Activated T-cell treated with anti-CD3 and anti-CD28 coated beads, Interleukin-2, amount 50 U/mL, for 24 hours (primary cell): ENCODE data around the gene HHLA2.
A peak's percentile ranks its signal among the peaks of the same experiment; 100 is the strongest.

Source experiments
- DNase-seq: peaks from one replicate; pipeline ENCODE4 v3.0.0-alpha.2; 2020
- H3K27ac Mint-ChIP-seq: 2 replicates; pipeline ENCODE4 v1.8.0; 2020; ENCODE audit warnings: mild to moderate bottlenecking, mixed read lengths
- H3K27me3 Mint-ChIP-seq: 2 replicates; pipeline ENCODE4 v1.8.0; 2020; ENCODE audit warnings: mixed read lengths
- H3K36me3 Mint-ChIP-seq: 2 replicates; pipeline ENCODE4 v1.8.0; 2020; ENCODE audit warnings: low read depth, mixed read lengths
- H3K4me1 Mint-ChIP-seq: 2 replicates; pipeline ENCODE4 v1.8.0; 2020; ENCODE audit warnings: low read depth, mixed read lengths
- H3K4me3 Mint-ChIP-seq: 2 replicates; pipeline ENCODE4 v1.8.0; 2020; ENCODE audit warnings: mild to moderate bottlenecking, moderate library complexity, mixed read lengths
- H3K9me3 Mint-ChIP-seq: 2 replicates; pipeline ENCODE4 v1.8.0; 2020; ENCODE audit warnings: mixed read lengths

HHLA2 gene

GRCh38 chr3:108315767-108316301 is 19.5 kb downstream of the HHLA2 start:
- no peaks in the 10 kb centered on the region for H3K27me3 Mint-ChIP-seq
- H3K9me3 Mint-ChIP-seq: no peaks in the 10 kb centered on the region
- H3K4me3 Mint-ChIP-seq: no peak overlapping the region
- no peak for DNase-seq
- H3K36me3 Mint-ChIP-seq: no peaks in the 10 kb centered on the region
- H3K27ac Mint-ChIP-seq: no peak overlapping the region
- H3K4me1 Mint-ChIP-seq: peaks cover 8% of the 10 kb centered on the region

GRCh38 chr3:108319428-108320082 is 23.2 kb downstream of the HHLA2 start:
- peaks cover 19% of the 10 kb centered on the region for H3K4me1 Mint-ChIP-seq
- no peak overlapping the region for H3K27ac Mint-ChIP-seq
- H3K36me3 Mint-ChIP-seq: no peaks in the 10 kb centered on the region
- H3K4me3 Mint-ChIP-seq: no peak overlapping the region
- no peak for DNase-seq
- no peaks in the 10 kb centered on the region for H3K9me3 Mint-ChIP-seq
- H3K27me3 Mint-ChIP-seq: no peaks in the 10 kb centered on the region

- Mint-ChIP-seq H3K27ac (no peak overlapping the region), H3K36me3 (no peaks in the 10 kb centered on the region), H3K4me3 (no peak overlapping the region), H3K27me3 (no peaks in the 10 kb centered on the region), H3K4me1 (peaks cover 21% of the 10 kb centered on the region), H3K9me3 (no peaks in the 10 kb centered on the region)
- DNase-seq: no peak
Observed at GRCh38 chr3:108320746-108321350, 24.5 kb downstream of the HHLA2 start.

- Mint-ChIP-seq H3K27ac (no peak overlapping the region), H3K9me3 (peaks cover 3% of the 10 kb centered on the region), H3K36me3 (peaks cover 1% of the 10 kb centered on the region), H3K27me3 (no peaks in the 10 kb centered on the region), H3K4me1 (peaks cover 22% of the 10 kb centered on the region), H3K4me3 (no peak overlapping the region)
- no peak for DNase-seq
Observed at GRCh38 chr3:108322352-108322751, 26.0 kb downstream of the HHLA2 start.

- Mint-ChIP-seq H3K4me1 (peaks cover 27% of the 10 kb centered on the region), H3K27ac (no peak overlapping the region), H3K36me3 (peaks cover 2% of the 10 kb centered on the region), H3K27me3 (no peaks in the 10 kb centered on the region), H3K4me3 (no peak overlapping the region), H3K9me3 (peaks cover 6% of the 10 kb centered on the region)
- no peak for DNase-seq
Observed at GRCh38 chr3:108324177-108324576, 27.8 kb downstream of the HHLA2 start.

GRCh38 chr3:108327168-108327567 is 30.8 kb downstream of the HHLA2 start:
- Mint-ChIP-seq H3K27me3 (no peaks in the 10 kb centered on the region), H3K4me3 (no peak overlapping the region), H3K9me3 (peaks cover 6% of the 10 kb centered on the region), H3K27ac (no peak overlapping the region), H3K4me1 (peaks cover 33% of the 10 kb centered on the region), H3K36me3 (peaks cover 2% of the 10 kb centered on the region)
- no peak for DNase-seq

- Mint-ChIP-seq H3K27me3 (no peaks in the 10 kb centered on the region), H3K36me3 (peaks cover 2% of the 10 kb centered on the region), H3K4me3 (no peak overlapping the region), H3K9me3 (peaks cover 6% of the 10 kb centered on the region), H3K27ac (peak overlapping the region; percentile 74), H3K4me1 (peaks cover 30% of the 10 kb centered on the region)
- no peak for DNase-seq
Observed at GRCh38 chr3:108328821-108329486, 32.6 kb downstream of the HHLA2 start.

GRCh38 chr3:108329508-108329907 is 33.2 kb downstream of the HHLA2 start:
- Mint-ChIP-seq H3K4me1 (peaks cover 30% of the 10 kb centered on the region), H3K27ac (peak overlapping the region; percentile 74), H3K9me3 (peaks cover 6% of the 10 kb centered on the region), H3K4me3 (no peak overlapping the region), H3K27me3 (no peaks in the 10 kb centered on the region), H3K36me3 (peaks cover 2% of the 10 kb centered on the region)
- no peak for DNase-seq

GRCh38 chr3:108329947-108330346 is 33.6 kb downstream of the HHLA2 start:
- no peaks in the 10 kb centered on the region for H3K27me3 Mint-ChIP-seq
- H3K4me1 Mint-ChIP-seq: peaks cover 30% of the 10 kb centered on the region
- peak overlapping the region; percentile 74 for H3K27ac Mint-ChIP-seq
- peaks cover 2% of the 10 kb centered on the region for H3K36me3 Mint-ChIP-seq
- peaks cover 6% of the 10 kb centered on the region for H3K9me3 Mint-ChIP-seq
- no peak overlapping the region for H3K4me3 Mint-ChIP-seq
- DNase-seq: no peak

GRCh38 chr3:108331792-108332191 is 35.4 kb downstream of the HHLA2 start:
- Mint-ChIP-seq H3K4me3 (no peak overlapping the region), H3K27me3 (no peaks in the 10 kb centered on the region), H3K9me3 (peaks cover 6% of the 10 kb centered on the region), H3K4me1 (peaks cover 28% of the 10 kb centered on the region), H3K36me3 (peaks cover 2% of the 10 kb centered on the region), H3K27ac (no peak overlapping the region)
- DNase-seq: no peak

GRCh38 chr3:108333961-108334360 is 37.6 kb downstream of the HHLA2 start:
- Mint-ChIP-seq H3K9me3 (no peaks in the 10 kb centered on the region), H3K4me3 (no peak overlapping the region), H3K27me3 (no peaks in the 10 kb centered on the region), H3K27ac (no peak overlapping the region), H3K36me3 (no peaks in the 10 kb centered on the region), H3K4me1 (peaks cover 18% of the 10 kb centered on the region)
- DNase-seq: no peak

GRCh38 chr3:108334701-108335100 is 38.4 kb downstream of the HHLA2 start:
- DNase-seq: no peak
- no peaks in the 10 kb centered on the region for H3K9me3 Mint-ChIP-seq
- no peaks in the 10 kb centered on the region for H3K27me3 Mint-ChIP-seq
- H3K4me1 Mint-ChIP-seq: peaks cover 11% of the 10 kb centered on the region
- H3K27ac Mint-ChIP-seq: no peak overlapping the region
- H3K36me3 Mint-ChIP-seq: no peaks in the 10 kb centered on the region
- H3K4me3 Mint-ChIP-seq: no peak overlapping the region

- DNase-seq: no peak
- Mint-ChIP-seq H3K27ac (no peak overlapping the region), H3K9me3 (no peaks in the 10 kb centered on the region), H3K27me3 (no peaks in the 10 kb centered on the region), H3K36me3 (no peaks in the 10 kb centered on the region), H3K4me1 (peaks cover 20% of the 10 kb centered on the region), H3K4me3 (no peak overlapping the region)
Observed at GRCh38 chr3:108338901-108339545, 42.7 kb downstream of the HHLA2 start.

- DNase-seq: no peak
- Mint-ChIP-seq H3K27ac (no peak overlapping the region), H3K9me3 (no peaks in the 10 kb centered on the region), H3K27me3 (no peaks in the 10 kb centered on the region), H3K4me3 (no peak overlapping the region), H3K36me3 (no peaks in the 10 kb centered on the region), H3K4me1 (peaks cover 21% of the 10 kb centered on the region)
Observed at GRCh38 chr3:108341911-108342310, 45.6 kb downstream of the HHLA2 start.
